SH-SY5Y (cell line): ENCODE measurements around the gene NAA60.

Source experiments
- GATA2 ChIP-seq: IDR thresholded peaks from 2 replicates; pipeline ENCODE4 v1.6.1; 2011; ENCODE audit warnings: mild to moderate bottlenecking, low read depth, low read length
- GATA3 ChIP-seq: IDR thresholded peaks from 2 replicates; pipeline ENCODE4 v1.6.1; 2011; ENCODE audit warnings: low read depth, mild to moderate bottlenecking, low read length, moderate library complexity

GRCh38 chr16:3471518-3472176 is 28.2 kb downstream of the NAA60 start:
- TF ChIP-seq GATA3 (no peak), GATA2 (no peak)
